A204.1 (cell line): ENCODE measurements around the gene GSKIP.

Experiments used
- FAIRE-seq: peaks from 2 replicates; lab custom pipeline; 2012; peaks lifted over from hg19 to GRCh38; lab: Jason Lieb, UNC

GSKIP gene

DNA sequence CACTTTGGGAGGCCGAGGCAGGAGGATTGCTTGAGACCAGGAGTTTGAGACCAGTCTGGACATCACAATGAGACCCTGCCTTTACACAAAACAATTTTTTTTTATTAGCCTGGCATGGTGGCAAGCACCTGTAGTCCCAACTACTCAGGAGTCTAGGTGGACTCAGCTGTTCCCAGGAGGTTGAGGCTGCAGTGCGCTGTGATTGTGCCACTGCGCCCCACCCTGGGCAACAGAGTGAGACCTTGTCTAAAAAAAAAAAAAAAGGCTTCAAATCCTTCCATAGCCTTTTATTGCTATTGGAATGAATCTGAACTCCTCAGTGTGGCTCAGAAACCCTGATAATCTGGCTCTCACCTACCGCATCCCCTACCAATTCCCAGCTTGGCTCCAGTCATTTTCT lies 54.7 kb downstream of the GSKIP start:
- no peak for FAIRE-seq

DNA sequence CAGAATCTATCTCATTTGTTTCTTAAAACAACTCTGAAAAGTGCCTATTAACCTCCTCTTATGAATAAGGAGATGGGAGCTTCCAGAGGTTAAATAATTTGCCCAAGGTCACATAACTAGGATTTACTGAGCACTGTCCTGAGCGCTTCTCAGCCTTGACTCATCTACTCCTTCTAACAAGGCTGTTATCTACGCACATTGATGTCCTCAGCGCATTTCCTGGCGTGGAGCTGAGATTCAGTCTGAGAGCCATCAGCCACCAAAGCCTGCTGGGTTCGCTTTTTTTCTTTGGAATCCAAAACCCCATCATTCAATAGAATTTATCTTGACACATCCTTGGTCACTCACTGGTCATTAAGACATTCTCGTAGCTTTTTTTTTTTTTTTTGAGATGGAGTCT lies 57.9 kb downstream of the GSKIP start:
- FAIRE-seq = no peak

DNA sequence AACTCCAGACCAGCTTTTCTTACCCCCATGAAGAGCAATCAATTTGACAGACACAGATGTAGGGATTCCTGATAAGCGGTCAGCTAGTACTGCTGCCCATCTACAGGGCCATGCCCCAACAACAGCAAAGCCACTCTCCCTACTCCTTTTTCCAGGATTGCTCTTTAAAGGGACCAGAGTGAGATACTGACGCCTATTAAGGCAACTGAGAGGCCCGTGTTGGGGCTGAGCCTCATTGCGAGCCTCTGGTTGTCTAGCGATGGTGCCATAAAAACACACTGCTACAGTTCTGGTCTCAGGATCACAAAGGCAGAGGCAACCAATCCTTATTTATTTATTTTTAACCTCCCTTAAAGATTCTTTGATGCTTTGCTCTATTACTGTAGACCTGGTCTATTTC lies 59.7 kb downstream of the GSKIP start:
- FAIRE-seq = no peak

DNA sequence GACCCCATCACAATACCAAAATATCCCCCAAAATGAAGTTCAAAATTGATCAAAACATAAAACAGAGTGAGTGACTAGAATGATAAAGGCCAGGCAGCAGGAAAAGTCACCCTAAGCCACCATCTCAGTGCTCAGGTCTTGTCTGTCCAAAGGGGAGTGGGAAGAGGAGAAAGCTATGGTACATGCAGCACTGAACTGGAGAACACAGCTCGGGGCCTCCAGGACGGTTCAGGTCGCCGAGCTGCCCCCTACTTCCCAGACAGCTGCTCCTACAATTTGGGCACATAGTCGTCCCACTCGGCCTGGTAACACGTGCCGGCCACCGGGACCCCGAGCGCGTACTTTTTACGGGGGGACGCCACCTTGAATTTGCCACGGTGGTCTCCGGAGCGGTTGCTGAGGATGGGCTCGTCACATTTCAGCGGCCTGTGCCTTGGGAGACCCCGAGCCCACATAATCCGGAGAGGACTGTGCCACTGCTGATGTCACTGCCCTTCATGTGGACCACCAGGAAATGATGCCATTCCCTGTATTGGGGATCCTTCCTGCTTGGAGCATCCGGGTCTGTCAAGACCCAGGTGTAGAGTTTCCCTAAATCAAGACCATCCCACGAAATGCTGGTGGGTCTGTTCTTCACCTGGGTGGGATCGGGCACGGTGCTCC lies 60.3 kb downstream of the GSKIP start:
- FAIRE-seq = no peak

DNA sequence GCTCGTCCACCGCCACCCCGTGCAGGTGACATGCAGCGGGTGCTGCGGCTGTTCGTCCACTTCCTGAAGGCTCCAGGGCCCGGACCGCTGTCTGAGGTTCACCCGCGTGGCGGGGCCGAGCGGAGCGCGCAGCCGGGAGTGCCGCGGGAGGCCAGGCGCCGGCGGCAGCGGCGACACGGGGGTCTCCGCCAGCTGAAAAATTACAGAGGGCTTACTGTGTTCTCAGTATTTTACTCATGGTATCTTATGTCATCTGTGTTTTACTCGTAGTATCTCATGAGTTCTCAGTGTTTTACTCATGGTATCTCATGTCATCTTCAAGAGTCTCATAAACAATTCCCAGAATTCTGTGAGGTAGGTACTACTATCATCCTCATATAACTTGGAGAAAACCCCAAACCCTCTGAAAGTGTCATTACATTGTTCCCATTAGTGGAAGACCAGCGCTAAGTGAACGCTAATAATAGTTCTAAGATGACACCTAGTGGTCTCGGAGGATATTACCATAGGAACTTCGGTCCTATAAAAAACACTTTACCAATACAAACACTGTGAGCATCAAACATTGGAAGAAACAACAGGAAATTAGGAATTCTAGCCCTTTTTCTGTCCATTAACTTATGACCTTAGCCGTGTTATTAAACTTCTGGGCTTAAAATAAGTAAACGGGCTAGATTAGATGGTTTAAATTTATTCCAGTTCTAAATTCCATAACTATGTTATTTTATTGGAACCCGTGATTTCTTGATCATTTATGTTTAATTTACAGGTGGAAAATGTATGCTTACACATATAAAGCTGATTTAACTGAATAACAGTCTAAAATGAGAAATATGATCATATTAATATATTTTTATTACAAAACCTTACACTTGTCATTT lies 61.0 kb downstream of the GSKIP start:
- peak; percentile 94 for FAIRE-seq

GRCh38 chr14:96434040-96434439 lies 70.7 kb downstream of the GSKIP start:
- no peak for FAIRE-seq
